H1 (cell line): ENCODE results near the gene CRB2. TPM values are rescaled to one million over a fixed set of nuclear protein-coding genes. Genes with fewer than 3 reads are reported as not detected.

ENCODE experiments used
- CTCF ChIA-PET: fragments of 300-600 bp; sonication (Branson Sonifier 250); formaldehyde crosslinking; loops from one replicate; lab custom pipeline; 2021; ENCODE audit not compliant: partially characterized antibody; lab: Charles Lee
- POLR2A ChIA-PET: fragments of 300-600 bp; sonication (Branson Sonifier 250); formaldehyde crosslinking; loops from one replicate; lab custom pipeline; 2021; ENCODE audit warnings: inconsistent platforms; ENCODE audit not compliant: partially characterized antibody; lab: Charles Lee
- DNase-seq, 2 experiments: peaks; one replicate each; pipeline versions ENCODE4 v3.0.0 to v3.0.0-alpha.2; 2010 to 2022; ENCODE audit warnings: low spot score in 2 of 2, low read depth in 1 of 2, mixed read lengths in 1 of 2
- FAIRE-seq: peaks from 2 replicates; lab custom pipeline; 2011; peaks lifted over from hg19 to GRCh38; lab: Jason Lieb, UNC
- H2AFZ ChIP-seq: 2 replicates; pipeline ENCODE4 v1.8.1; 2012; ENCODE audit warnings: low read length, inconsistent platforms
- H2AK5ac ChIP-seq: 2 replicates; pipeline ENCODE4 v1.6.1; 2013; ENCODE audit warnings: low read depth, low read length
- H2BK120ac ChIP-seq: replicated peaks from 2 replicates; pipeline ENCODE3; 2013; ENCODE audit warnings: low read depth, low read length, inconsistent platforms
- H2BK12ac ChIP-seq: 2 replicates; pipeline ENCODE4 v1.6.1; 2013; ENCODE audit warnings: low read depth, low read length
- H2BK15ac ChIP-seq: 2 replicates; pipeline ENCODE4 v1.6.1; 2013; ENCODE audit warnings: low read length
- H2BK20ac ChIP-seq: 2 replicates; pipeline ENCODE4 v1.6.1; 2013; ENCODE audit warnings: low read length
- H2BK5ac ChIP-seq: 2 replicates; pipeline ENCODE4 v1.6.1; 2013; ENCODE audit warnings: low read depth, low read length
- H3K14ac ChIP-seq: 2 replicates; pipeline ENCODE4 v1.6.1; 2013; ENCODE audit warnings: inconsistent platforms; ENCODE audit not compliant: insufficient read length
- H3K18ac ChIP-seq: 2 replicates; pipeline ENCODE4 v1.6.1; 2013; ENCODE audit warnings: low read length; ENCODE audit errors: extremely low read depth
- H3K23ac ChIP-seq: 2 replicates; pipeline ENCODE4 v1.6.1; 2013; ENCODE audit warnings: inconsistent platforms; ENCODE audit not compliant: insufficient read length
- H3K23me2 ChIP-seq: 2 replicates; pipeline ENCODE4 v1.6.1; 2013; ENCODE audit warnings: low read depth, low read length
- H3K27ac ChIP-seq: 2 replicates; pipeline ENCODE4 v1.6.1; 2011; ENCODE audit warnings: low read depth, low read length, inconsistent platforms
- H3K27me3 ChIP-seq, 4 experiments: replicated peaks in 1 of 4; 1 replicate in 1 of 4; 2 replicates in 3 of 4; pipeline versions ENCODE4 v1.6.1 to v1.8.1; 2011 to 2013; ENCODE audit warnings: low read length in 3 of 4, mild to moderate bottlenecking in 3 of 4, inconsistent platforms in 2 of 4, mixed read lengths in 2 of 4, moderate library complexity in 1 of 4; ENCODE audit not compliant: control insufficient read depth in 3 of 4, insufficient read depth in 3 of 4; ENCODE audit errors: extremely low read depth in 1 of 4
- H3K36me3 ChIP-seq, 4 experiments: 2 replicates each; pipeline versions ENCODE4 v1.6.1 to v1.8.1; 2011 to 2013; ENCODE audit warnings: mild to moderate bottlenecking in 4 of 4, low read length in 3 of 4, moderate library complexity in 2 of 4, control low read depth in 1 of 4, inconsistent platforms in 1 of 4; ENCODE audit not compliant: insufficient read depth in 4 of 4, control insufficient read depth in 2 of 4
- H3K4ac ChIP-seq: replicated peaks from 2 replicates; pipeline ENCODE3; 2013; ENCODE audit warnings: low read length, low read depth, mixed read lengths, inconsistent platforms; ENCODE audit not compliant: insufficient read length
- H3K4me1 ChIP-seq, 4 experiments: replicated peaks in 1 of 4; 1 replicate in 1 of 4; 2 replicates in 3 of 4; pipeline versions ENCODE4 v1.6.1 to v1.8.1; 2011 to 2013; ENCODE audit warnings: low read length in 3 of 4, inconsistent platforms in 2 of 4, mixed read lengths in 1 of 4; ENCODE audit not compliant: insufficient read depth in 4 of 4, control insufficient read depth in 3 of 4
- H3K4me2 ChIP-seq, 2 experiments: 2 replicates each; pipeline versions ENCODE4 v1.6.1 to v1.8.1; 2011 to 2013; ENCODE audit warnings: low read depth in 2 of 2, low read length in 2 of 2, control low read depth in 1 of 2, inconsistent platforms in 1 of 2, mild to moderate bottlenecking in 1 of 2; ENCODE audit not compliant: insufficient read depth in 1 of 2
- H3K4me3 ChIP-seq, 4 experiments: fragments of 200-600, 300-600 bp in 1 of 4; sonication (generic), shearing (Covaris generic), sonication (Bioruptor Twin) in 1 of 4; 2 replicates each; pipeline versions ENCODE4 v1.5.1 to v1.8.1; 2011 to 2016; ENCODE audit warnings: low read length in 4 of 4, low read depth in 3 of 4, control low read depth in 2 of 4, inconsistent platforms in 2 of 4, mild to moderate bottlenecking in 2 of 4, mixed read lengths in 1 of 4, moderate library complexity in 1 of 4; ENCODE audit not compliant: insufficient read depth in 2 of 4; ENCODE audit errors: extremely low read depth in 1 of 4
- H3K56ac ChIP-seq: replicated peaks from 2 replicates; pipeline ENCODE3; 2013; ENCODE audit warnings: low read depth, mild to moderate bottlenecking, mixed read lengths, low read length, inconsistent platforms; ENCODE audit not compliant: insufficient read length
- H3K79me1 ChIP-seq: 2 replicates; pipeline ENCODE4 v1.6.1; 2013; ENCODE audit warnings: low read depth, low read length, control low read depth
- H3K79me2 ChIP-seq, 2 experiments: 2 replicates each; pipeline versions ENCODE4 v1.6.1 to v1.8.1; 2012 to 2013; ENCODE audit warnings: low read length in 2 of 2, mild to moderate bottlenecking in 2 of 2, inconsistent platforms in 1 of 2; ENCODE audit not compliant: insufficient read depth in 2 of 2, control insufficient read depth in 1 of 2
- H3K9ac ChIP-seq, 4 experiments: replicated peaks in 1 of 4; 1 replicate in 1 of 4; 2 replicates in 3 of 4; pipeline versions ENCODE4 v1.6.1 to v1.8.1; 2011 to 2013; ENCODE audit warnings: low read depth in 3 of 4, low read length in 3 of 4, control low read depth in 2 of 4, mild to moderate bottlenecking in 2 of 4, moderate library complexity in 2 of 4, inconsistent platforms in 1 of 4; ENCODE audit errors: extremely low read depth in 1 of 4
- H3K9me3 ChIP-seq, 2 experiments: 2 replicates each; pipeline versions ENCODE4 v1.6.1 to v1.8.1; 2012 to 2013; ENCODE audit warnings: mild to moderate bottlenecking in 2 of 2, moderate library complexity in 2 of 2, control low read depth in 1 of 2, inconsistent platforms in 1 of 2, low read depth in 1 of 2, low read length in 1 of 2, mixed read lengths in 1 of 2; ENCODE audit not compliant: insufficient read depth in 2 of 2
- H4K20me1 ChIP-seq, 2 experiments: replicated peaks in 1 of 2; 2 replicates each; pipeline versions ENCODE3 to v1.8.1; 2011 to 2013; ENCODE audit warnings: inconsistent platforms in 2 of 2, low read length in 2 of 2, mild to moderate bottlenecking in 1 of 2; ENCODE audit not compliant: insufficient read depth in 2 of 2, control insufficient read depth in 1 of 2
- H4K5ac ChIP-seq: 2 replicates; pipeline ENCODE4 v1.6.1; 2013; ENCODE audit warnings: low read length, low read depth, mixed read lengths, inconsistent platforms; ENCODE audit not compliant: insufficient read length
- H4K8ac ChIP-seq: 2 replicates; pipeline ENCODE4 v1.8.0; 2013; ENCODE audit warnings: mild to moderate bottlenecking, moderate library complexity, low read length, inconsistent platforms; ENCODE audit not compliant: insufficient read depth; ENCODE audit errors: extremely low read depth
- H4K91ac ChIP-seq: replicated peaks from 2 replicates; pipeline ENCODE3; 2013; ENCODE audit warnings: low read length, mixed read lengths, inconsistent platforms; ENCODE audit not compliant: insufficient read length
- CEBPB ChIP-seq: IDR thresholded peaks from 2 replicates; pipeline ENCODE4 v1.6.1; 2012; ENCODE audit warnings: low read depth, low read length
- HDAC2 ChIP-seq, 2 experiments: fragments of 300-600 bp in 1 of 2; sonication (generic) in 1 of 2; IDR thresholded peaks; 2 replicates each; pipeline ENCODE4 v1.6.1; 2011 to 2012; ENCODE audit warnings: low read depth in 2 of 2, low read length in 2 of 2, mild to moderate bottlenecking in 2 of 2, moderate library complexity in 2 of 2, borderline replicate concordance in 1 of 2, inconsistent platforms in 1 of 2
- JUND ChIP-seq: IDR thresholded peaks from 2 replicates; pipeline ENCODE4 v1.6.1; 2011; ENCODE audit warnings: mild to moderate bottlenecking, improper control_type of control experiment, low read length
- SIRT6 ChIP-seq: IDR thresholded peaks from one replicate; pipeline ENCODE4 v1.7.1; 2012; ENCODE audit warnings: low read length, inconsistent platforms
- SRF ChIP-seq: IDR thresholded peaks from 2 replicates; pipeline ENCODE4 v1.6.1; 2011; ENCODE audit warnings: mild to moderate bottlenecking, low read depth, low read length, moderate library complexity
- TBP ChIP-seq: IDR thresholded peaks from 2 replicates; pipeline ENCODE4 v1.6.1; 2011; ENCODE audit warnings: low read depth, low read length, improper control_type of control experiment
- TCF12 ChIP-seq: IDR thresholded peaks from 2 replicates; pipeline ENCODE4 v1.6.1; 2011; ENCODE audit warnings: low read depth, mild to moderate bottlenecking, low read length
- WGBS, 2 experiments: shearing (Covaris generic) in 1 of 2; methylation state at CpG; one replicate each; pipeline versions ENCODE4 v1.1.6 to v1.1.7; 2013 to 2015; ENCODE audit warnings: low lambda C conversion rate in 2 of 2, mixed read lengths in 2 of 2, inconsistent platforms in 1 of 2, low coverage in 1 of 2, missing lambda C conversion rate in 1 of 2; ENCODE audit not compliant: insufficient replicate concordance in 2 of 2, insufficient coverage in 1 of 2, insufficient read length in 1 of 2; ENCODE audit errors: extremely low coverage in 1 of 2, missing lambda C conversion rate in 1 of 2; 5-methylcytosine and 5-hydroxymethylcytosine counted together
- polyA plus RNA-seq, 7 experiments: library from polyadenylated mRNA; depleted of rRNA in 3 of 7; stranded (reverse) in 5 of 7; unstranded in 2 of 7; fragments of >200 nt in 5 of 7; fragments of 200-250 nt in 2 of 7; gene quantifications; 1 replicate in 5 of 7; 2 replicates in 1 of 7; 4 replicates in 1 of 7; pipeline versions ENCODE4 v1.2.1 to v1.2.3, GENCODE V29; 2011 to 2013; ENCODE audit warnings: missing spikeins in 2 of 7, mixed read lengths in 2 of 7
- total RNA-seq: library from RNA; stranded (reverse); fragmentation: NEBNext Ultra II Directional; extraction: Animal tissue kit (Norgen Biotek cat#: 25700); gene quantifications from 2 replicates; pipeline ENCODE4 v1.2.1, GENCODE V29; 2021

CRB2 gene
- total and polyA plus RNA-seq, 2 of the 8 experiments (the other 6 are each of a cell fraction or from before 2014, with no cell fraction given), result 4.0 to 8.4 TPM

DNA sequence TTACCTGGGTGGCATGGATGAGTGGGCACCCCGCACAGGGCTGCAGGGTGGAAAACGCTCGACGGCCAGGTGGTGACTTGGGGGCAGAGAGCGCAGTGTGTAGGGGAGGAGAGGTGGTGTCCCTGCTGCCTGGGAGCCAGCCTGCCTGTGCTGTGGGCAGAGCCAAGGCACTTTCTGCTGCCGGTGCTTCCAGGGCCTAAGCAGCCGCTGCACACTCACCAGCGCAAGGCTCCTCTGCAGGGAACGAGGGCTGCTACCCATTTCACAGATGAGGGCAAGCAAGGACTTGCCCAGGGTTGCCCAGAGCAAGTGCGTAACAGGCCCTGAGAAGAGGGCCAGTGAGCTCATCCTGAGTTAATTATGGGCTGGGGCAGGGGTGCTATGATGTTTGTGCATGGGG is 62.5 kb downstream of the CRB2 start:
- Histone ChIP-seq H3K23ac (no peak overlapping the region), H3K14ac (no peak overlapping the region), H3K79me1 (no peaks in the 10 kb centered on the region), H2AK5ac (no peak overlapping the region; the same call in 1 of the 2 replicates), H2BK12ac (no peak overlapping the region; the same call in 1 of the 2 replicates), H4K5ac (no peak overlapping the region), H2BK120ac (no peak overlapping the region), H4K8ac (peak overlapping the region; percentile 28; the same call in 1 of the 2 replicates), H3K9me3 (no peaks in the 10 kb centered on the region), H4K91ac (no peak overlapping the region), H3K36me3 (no peaks in the 10 kb centered on the region), H3K4ac (no peak overlapping the region), H3K23me2 (no peaks in the 10 kb centered on the region), H2BK15ac (no peak overlapping the region), H3K56ac (no peak overlapping the region), H3K9ac (no peak overlapping the region), H2BK20ac (no peak overlapping the region), H3K27ac (no peak overlapping the region), H3K79me2 (no peaks in the 10 kb centered on the region), H3K4me3 (no peak overlapping the region), H3K18ac (no peak overlapping the region), H4K20me1 (no peaks in the 10 kb centered on the region), H2AFZ (no peak overlapping the region), H2BK5ac (0 out of 2 replicates have a peak overlapping the region, but pooled peaks have one; percentile 27), H3K4me1 (peaks cover 5 to 21% (median 13%) of the 10 kb centered on the region in 4 experiments), H3K4me2 (no peak overlapping the region), H3K27me3 (no peaks in the 10 kb centered on the region)
- no peak for FAIRE-seq
- CTCF ChIA-PET, result interaction anchor here (0.6 to 2.5 kb wide), 10 partner anchors 13 to 260 kb away, joined by 3 to 10 read pairs (median 4); no protein-coding TSS in a partner anchor
- 95% methylated on average over 10 of the region's 10 CpGs; no CpG with 5 or more reads in 1 of the 2 experiments for WGBS, 2 experiments
- POLR2A ChIA-PET, result no interaction called here
- DNase-seq, result no peak
- no peak for TF ChIP-seq HDAC2 (IDR thresholded peaks at IDR 0.05; ENCODE audit: borderline replicate concordance in 1 of 2, low read depth in 2 of 2, low read length in 2 of 2)
- TF ChIP-seq SRF, result no peak
- no peak for TF ChIP-seq TCF12
- TF ChIP-seq CEBPB, result no peak
- TF ChIP-seq JUND, result no peak
- TF ChIP-seq SIRT6, result no peak
- TF ChIP-seq TBP, result no peak
